GM19328 (cell line): ENCODE measurements around the gene PAIP1.
A peak's percentile ranks its signal among the peaks of the same experiment; 100 is the strongest.
"Not testable (repeated sequence)": the region's sequence is repeated elsewhere in the genome, so short reads cannot be mapped to it uniquely, and the experiment has no call there.

Experiments
- ATAC-seq: cut with Tn5 transposase; IDR thresholded peaks from one replicate; pipeline ENCODE4 v1.9.1; 2021; ENCODE audit warnings: mild to moderate bottlenecking, moderate library complexity; ENCODE audit not compliant: unreplicated experiment

PAIP1 gene

GRCh38 chr5:43520615-43521014 lies 36.3 kb downstream of the PAIP1 start:
- no peak for ATAC-seq

GRCh38 chr5:43515678-43516048 lies 41.2 kb downstream of the PAIP1 start:
- ATAC-seq: no peak

- peak; percentile 96 for ATAC-seq
These were observed 41.8 kb downstream of the PAIP1 start, which contains the start of gene C5orf34 for GRCh38 chr5:43514816-43515677. Gene C5orf34 (minus strand): TSS chr5:43515148. CDS start chr5:43509339, 5,809 bp downstream.

- peak; percentile 33 for ATAC-seq
These were observed 42.4 kb downstream of the PAIP1 start for GRCh38 chr5:43514471-43514815.

- ATAC-seq: no peak
These were observed 42.9 kb downstream of the PAIP1 start for GRCh38 chr5:43514025-43514424.

- ATAC-seq: not testable (repeated sequence)
These were observed 45.8 kb downstream of the PAIP1 start for GRCh38 chr5:43511062-43511461.

GRCh38 chr5:43498581-43498980 lies 58.3 kb downstream of the PAIP1 start:
- ATAC-seq: no peak

- no peak for ATAC-seq
These were observed 59.4 kb downstream of the PAIP1 start for GRCh38 chr5:43497311-43498104.

GRCh38 chr5:43491326-43491725 lies 65.6 kb downstream of the PAIP1 start:
- ATAC-seq: no peak

- no peak for ATAC-seq
These were observed 70.5 kb downstream of the PAIP1 start for GRCh38 chr5:43486353-43486752.

- no peak for ATAC-seq
These were observed 71.5 kb downstream of the PAIP1 start for GRCh38 chr5:43485406-43485805.

- peak; percentile 53 for ATAC-seq
These were observed 72.6 kb downstream of the PAIP1 start for GRCh38 chr5:43484106-43484849.

GRCh38 chr5:43483298-43484105 lies 73.4 kb downstream of the PAIP1 start, which contains the start of gene TMEM267:
Gene TMEM267 (minus strand): TSS chr5:43483865. CDS start chr5:43453969, 29,896 bp downstream.
- peak; percentile 92 for ATAC-seq

GRCh38 chr5:43482490-43483297 lies 74.2 kb downstream of the PAIP1 start:
- no peak for ATAC-seq
